PC-3 (cell line): ENCODE results near the gene BMP2K. TPM values are rescaled to one million over a fixed set of nuclear protein-coding genes. Genes with fewer than 3 reads are reported as not detected.

ENCODE experiments used
- ATAC-seq: fragments of 200-7000 bp; cut with Tn5 transposase; 2 replicates; pipeline ENCODE4 v1.9.1; 2020; ENCODE audit warnings: mild to moderate bottlenecking, moderate library complexity
- BruUV-seq: library from RNA; stranded (reverse); fragments of 400-500 nt; replicated peaks from 2 replicates; lab custom pipeline; 2021; lab: Mats Ljungman, UMichigan
- CTCF ChIA-PET: fragments of 300-600 bp; sonication (Branson Sonifier 250); formaldehyde crosslinking; loops from one replicate; lab custom pipeline; 2022; ENCODE audit warnings: antibody characterized with exemption; lab: Charles Lee
- POLR2A ChIA-PET: fragments of 300-600 bp; sonication (Branson Sonifier 250); formaldehyde crosslinking; loops from one replicate; lab custom pipeline; 2022; ENCODE audit warnings: antibody characterized with exemption; ENCODE audit not compliant: unreplicated experiment; lab: Charles Lee
- DNase-seq: peaks from one replicate; pipeline ENCODE4 v3.0.0-alpha.2; 2015
- H2AFZ ChIP-seq: fragments of 300-600 bp; sonication (generic); 2 replicates; pipeline ENCODE4 v1.6.0; 2016; ENCODE audit warnings: antibody characterized with exemption, low read length
- H3F3A ChIP-seq: fragments of 300-600 bp; sonication (generic); one replicate; pipeline ENCODE4 v1.6.0; 2017; ENCODE audit warnings: antibody characterized with exemption, low read length, control low read depth, mild to moderate bottlenecking; ENCODE audit not compliant: unreplicated experiment
- H3K27ac ChIP-seq: fragments of 300-600 bp; sonication (generic); 2 replicates; pipeline ENCODE4 v1.5.1; 2016; ENCODE audit warnings: mild to moderate bottlenecking, low read length
- H3K27me3 ChIP-seq: fragments of 300-600 bp; sonication (generic); 2 replicates; pipeline ENCODE4 v1.6.1; 2016; ENCODE audit warnings: low read length, mixed read lengths
- H3K36me3 ChIP-seq: fragments of 300-600 bp; sonication (generic); 2 replicates; pipeline ENCODE4 v1.6.1; 2016; ENCODE audit warnings: low read depth, mixed run types, low read length, mixed read lengths
- H3K4me1 ChIP-seq: fragments of 300-600 bp; sonication (generic); 2 replicates; pipeline ENCODE4 v1.5.1; 2016; ENCODE audit warnings: low read length; ENCODE audit not compliant: insufficient read depth
- H3K4me2 ChIP-seq: fragments of 300-600 bp; sonication (generic); 2 replicates; pipeline ENCODE4 v1.6.0; 2016; ENCODE audit warnings: low read length
- H3K4me3 ChIP-seq: fragments of 300-600 bp; sonication (generic); 2 replicates; pipeline ENCODE4 v1.5.1; 2016; ENCODE audit warnings: mild to moderate bottlenecking, low read length, mixed read lengths
- H3K79me2 ChIP-seq: fragments of 300-600 bp; sonication (generic); 2 replicates; pipeline ENCODE4 v1.6.1; 2017; ENCODE audit warnings: low read length, mixed read lengths
- H3K9ac ChIP-seq: fragments of 300-600 bp; sonication (generic); 2 replicates; pipeline ENCODE4 v1.6.0; 2016; ENCODE audit warnings: mild to moderate bottlenecking, low read length
- H3K9me2 ChIP-seq: fragments of 300-600 bp; sonication (generic); replicated peaks from 2 replicates; pipeline ENCODE4 v1.6.1; 2016; ENCODE audit warnings: mixed run types, low read length, mixed read lengths
- H3K9me3 ChIP-seq: fragments of 300-600 bp; sonication (generic); 2 replicates; pipeline ENCODE4 v1.6.1; 2016; ENCODE audit warnings: low read length, mixed read lengths
- H4K20me1 ChIP-seq: fragments of 300-600 bp; sonication (generic); 2 replicates; pipeline ENCODE4 v1.6.1; 2016; ENCODE audit warnings: low read length, mixed read lengths
- CTCF ChIP-seq: fragments of 300-600 bp; sonication (generic); conservative IDR thresholded peaks from 2 replicates; pipeline ENCODE4 v1.5.1; 2017; ENCODE audit warnings: antibody characterized with exemption, low read depth, mild to moderate bottlenecking, low read length
- EZH2 ChIP-seq: fragments of 300-600 bp; sonication (generic); IDR thresholded peaks from one replicate; pipeline ENCODE4 v1.6.1; 2017; ENCODE audit warnings: antibody characterized with exemption, mild to moderate bottlenecking, low read length; ENCODE audit not compliant: unreplicated experiment
- EZH2phosphoT487 ChIP-seq: fragments of 300-600 bp; sonication (generic); IDR thresholded peaks from 2 replicates; pipeline ENCODE4 v1.6.1; 2018; ENCODE audit warnings: mild to moderate bottlenecking, antibody characterized with exemption, low read length, borderline replicate concordance
- intact Hi-C: fragments of 100-400 bp; cut with micrococcal nuclease; formaldehyde crosslinking; loops from 2 replicates; pipeline ENCODE4 v1.9.0; 2023
- total RNA-seq: library from RNA; depleted of rRNA; stranded (reverse); fragments of >200 nt; gene quantifications from 2 replicates; pipeline ENCODE4 v1.2.3, GENCODE V29; 2014

Gene BMP2K
- total RNA-seq, 1 experiment from 2014 or later: 24.5 TPM

GRCh38 chr4:78797777-78798284, 21.7 kb downstream of the BMP2K start:
- H3K9me2 ChIP-seq: no peaks in the 10 kb centered on the region
- CTCF ChIA-PET: no interaction called here

GRCh38 chr4:78799551-78800495, 23.7 kb downstream of the BMP2K start:
- CTCF ChIA-PET: no interaction called here
- H3K36me3 ChIP-seq: no peaks in the 10 kb centered on the region
- ATAC-seq: no peak

More at GRCh38 chr4:78797777-78798284, 21.7 kb downstream of the BMP2K start:
- H3K36me3 ChIP-seq: no peaks in the 10 kb centered on the region
- no peak for ATAC-seq
- H3K9me3 ChIP-seq: no peaks in the 10 kb centered on the region
- no peaks in the 10 kb centered on the region for H3K27me3 ChIP-seq
- H3K9ac ChIP-seq: no peak overlapping the region
- H3K79me2 ChIP-seq: peaks cover 38% of the 10 kb centered on the region
- intact Hi-C loops: no loop called here
- H3K4me3 ChIP-seq: no peak overlapping the region
- POLR2A ChIA-PET: no interaction called here
- H2AFZ ChIP-seq: no peak overlapping the region
- H3K4me1 ChIP-seq: no peaks in the 10 kb centered on the region
- TF ChIP-seq EZH2phosphoT487 (no peak), CTCF (no peak)
- no peak overlapping the region for H3K27ac ChIP-seq
- no peak overlapping the region for H3K4me2 ChIP-seq
- no peaks in the 10 kb centered on the region for H4K20me1 ChIP-seq
- BruUV-seq: no TSS peak
- DNase-seq: no peak
- H3F3A ChIP-seq: no peaks in the 10 kb centered on the region

More at GRCh38 chr4:78799551-78800495, 23.7 kb downstream of the BMP2K start:
- Histone ChIP-seq H3K4me1 (no peaks in the 10 kb centered on the region), H3K27me3 (no peaks in the 10 kb centered on the region), H3K9me3 (no peaks in the 10 kb centered on the region), H4K20me1 (no peaks in the 10 kb centered on the region), H3K27ac (no peak overlapping the region), H3K9ac (no peak overlapping the region), H3K9me2 (no peaks in the 10 kb centered on the region), H3K4me2 (no peak overlapping the region), H3F3A (no peaks in the 10 kb centered on the region), H3K4me3 (no peak overlapping the region), H3K79me2 (peaks cover 44% of the 10 kb centered on the region), H2AFZ (no peak overlapping the region)
- intact Hi-C loops: no loop called here
- TF ChIP-seq EZH2 (no peak), CTCF (no peak), EZH2phosphoT487 (no peak)
- BruUV-seq: no TSS peak
- POLR2A ChIA-PET: no interaction called here
- DNase-seq: no peak
